Activated CD8-positive, alpha-beta memory T cell treated with anti-CD3 and anti-CD28 coated beads for 1 hour (primary cell): Measurements from ENCODE around the gene ARHGAP8.
"Not testable (repeated sequence)": the region's sequence is repeated elsewhere in the genome, so short reads cannot be mapped to it uniquely, and the experiment has no call there.

Source experiments
- DNase-seq, 2 donors: peaks; one replicate each; pipeline ENCODE4 v3.0.0-alpha.2; 2020; ENCODE audit warnings: low read depth in 1 of 2; ENCODE audit errors: extremely low read depth in 1 of 2

ARHGAP8 gene

DNA sequence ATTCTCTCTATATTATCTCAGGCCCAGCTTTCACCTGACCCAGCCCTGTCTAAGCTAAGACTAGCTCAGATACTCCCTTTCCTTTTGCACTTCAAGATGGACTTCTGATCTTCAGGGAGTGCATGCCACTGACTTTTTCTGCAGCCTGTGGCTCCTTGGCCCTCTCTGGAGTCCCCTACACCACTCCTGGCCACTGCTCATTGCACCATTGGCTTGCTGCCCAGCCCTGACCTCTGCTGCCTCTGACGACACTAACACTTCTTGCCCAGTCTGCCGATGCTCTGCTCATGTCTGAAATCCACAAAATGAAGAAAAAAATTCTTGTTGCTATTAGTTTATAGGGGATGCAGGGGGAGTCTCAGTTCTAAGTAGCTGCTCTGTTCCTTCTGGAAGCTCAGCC is 150.8 kb downstream of the ARHGAP8 start:
- not testable (repeated sequence) for DNase-seq

DNA sequence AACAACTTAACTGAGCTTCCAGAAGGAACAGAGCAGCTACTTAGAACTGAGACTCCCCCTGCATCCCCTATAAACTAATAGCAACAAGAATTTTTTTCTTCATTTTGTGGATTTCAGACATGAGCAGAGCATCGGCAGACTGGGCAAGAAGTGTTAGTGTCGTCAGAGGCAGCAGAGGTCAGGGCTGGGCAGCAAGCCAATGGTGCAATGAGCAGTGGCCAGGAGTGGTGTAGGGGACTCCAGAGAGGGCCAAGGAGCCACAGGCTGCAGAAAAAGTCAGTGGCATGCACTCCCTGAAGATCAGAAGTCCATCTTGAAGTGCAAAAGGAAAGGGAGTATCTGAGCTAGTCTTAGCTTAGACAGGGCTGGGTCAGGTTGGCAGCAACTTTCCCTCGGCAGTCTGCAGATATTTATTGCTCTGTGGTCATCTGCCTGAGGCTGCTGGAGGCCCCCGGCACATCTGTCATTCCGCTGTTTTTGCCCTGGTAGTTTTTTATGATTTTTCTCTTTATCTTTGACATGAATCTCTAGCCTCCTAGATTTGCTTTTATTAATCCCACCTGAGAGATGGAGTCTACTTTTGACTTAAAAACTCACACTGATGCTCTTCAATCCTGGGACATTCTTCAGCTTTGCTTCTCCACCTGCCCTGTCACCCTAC is 152.2 kb downstream of the ARHGAP8 start:
- DNase-seq: not testable (repeated sequence)

DNA sequence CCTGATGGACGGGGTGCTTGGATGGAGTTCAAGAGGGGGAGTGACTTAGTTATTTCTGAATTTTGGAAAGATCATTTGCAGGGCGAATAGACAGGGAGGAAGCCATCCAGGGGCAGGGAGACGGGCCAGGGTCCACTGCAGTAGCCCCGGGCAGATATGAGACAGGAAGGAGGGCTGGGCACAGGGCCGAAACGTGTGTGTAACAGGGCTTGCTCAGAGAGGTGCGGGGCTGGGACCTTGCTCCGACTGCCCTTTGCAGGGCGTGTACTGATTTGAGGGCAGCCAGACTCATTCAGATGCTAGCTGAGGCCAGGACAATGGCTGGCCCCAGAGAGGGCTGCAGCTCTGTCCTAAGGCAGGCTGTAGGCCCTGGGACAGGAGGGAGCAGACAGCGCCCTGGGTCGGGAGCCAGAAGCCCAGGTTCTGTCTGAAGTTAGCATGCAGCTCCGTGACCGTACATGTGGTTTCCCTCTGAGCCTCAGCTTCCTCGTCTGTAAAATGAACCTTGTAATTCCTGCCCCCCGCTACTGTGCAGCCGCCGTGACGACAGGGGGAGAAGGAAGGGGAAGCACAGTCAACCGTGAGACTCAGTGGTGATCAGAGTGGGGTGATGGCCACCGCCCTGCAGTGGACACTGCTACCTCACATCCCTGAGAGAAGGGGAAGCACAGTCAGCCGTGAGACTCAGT is 154.0 kb downstream of the ARHGAP8 start:
- no peak for DNase-seq

DNA sequence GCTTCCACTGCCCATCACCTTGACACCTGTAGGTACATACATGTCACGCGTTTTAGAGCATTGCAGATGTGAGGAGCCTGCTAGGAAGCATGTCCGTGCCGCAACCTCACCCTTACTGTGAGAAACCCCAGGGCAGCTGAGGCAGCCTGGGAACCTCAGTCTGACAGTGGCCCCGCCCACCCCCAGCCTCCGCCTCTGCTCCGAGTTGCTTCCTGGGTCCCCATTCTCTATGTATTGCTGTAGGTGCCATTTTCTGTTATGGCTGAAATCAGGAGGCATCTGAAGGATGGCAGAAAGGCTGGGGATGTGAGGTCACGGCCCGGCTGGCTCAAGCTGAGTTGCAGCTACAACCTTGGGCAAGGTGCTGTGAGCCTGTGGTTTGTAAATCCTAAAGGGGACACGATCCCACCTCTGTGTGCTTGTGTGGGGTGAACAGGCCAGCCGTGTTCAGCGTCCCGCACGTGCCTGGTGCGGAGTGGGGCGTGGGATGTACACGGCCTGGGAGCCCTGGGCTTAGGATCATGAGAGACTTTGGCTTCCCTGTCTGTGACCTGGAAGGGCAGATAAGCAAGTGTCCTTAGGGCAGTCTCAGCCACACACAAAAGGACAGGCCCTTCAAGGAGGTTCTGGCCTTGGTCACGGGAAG is 154.7 kb downstream of the ARHGAP8 start:
- no peak for DNase-seq

DNA sequence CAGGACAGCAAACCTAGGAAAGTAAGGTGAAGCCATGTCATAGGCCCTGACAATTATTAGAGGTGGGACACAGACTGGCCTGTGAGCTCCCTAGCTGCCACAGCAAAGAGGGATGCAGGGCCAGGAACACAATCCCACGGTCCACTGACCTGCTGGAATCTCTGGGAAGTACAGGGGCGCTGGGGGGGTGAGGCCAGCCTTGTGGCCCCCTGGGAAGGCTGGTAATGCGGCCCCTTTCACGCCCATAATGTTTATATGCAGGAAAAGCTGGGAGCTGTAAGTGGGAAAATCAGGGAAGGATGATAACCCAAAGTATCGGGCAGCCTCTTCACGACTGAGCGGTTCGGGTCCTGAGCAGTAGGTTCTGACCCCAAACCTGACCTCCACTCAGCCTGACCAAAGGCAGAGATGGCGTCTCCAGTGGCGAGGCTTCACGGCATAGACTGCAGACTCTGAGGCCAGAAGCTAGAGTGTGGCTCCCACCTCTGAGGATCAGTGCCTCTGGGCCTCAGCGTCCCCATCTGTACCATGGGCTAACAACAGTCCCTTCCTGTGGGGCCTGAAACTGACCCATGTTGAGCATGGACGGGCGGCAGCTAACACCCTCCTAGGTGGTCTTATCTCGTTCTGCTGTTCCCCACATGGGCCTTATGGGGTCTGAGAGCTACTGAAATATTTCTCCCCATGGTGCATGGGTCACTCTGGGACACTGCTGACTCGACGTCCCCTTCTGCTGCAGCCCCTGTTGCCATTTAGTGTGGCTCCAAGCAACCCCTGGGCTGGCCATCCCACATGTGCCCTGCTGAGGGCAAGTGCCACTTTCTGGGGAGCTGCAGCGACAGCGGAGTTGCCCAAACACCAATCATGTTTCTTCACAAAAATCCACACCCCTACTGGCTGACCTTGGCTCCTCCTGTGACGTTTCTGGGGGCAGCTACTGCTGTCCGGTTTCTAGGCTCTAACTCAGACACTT is 155.7 kb downstream of the ARHGAP8 start:
- no peak for DNase-seq

DNA sequence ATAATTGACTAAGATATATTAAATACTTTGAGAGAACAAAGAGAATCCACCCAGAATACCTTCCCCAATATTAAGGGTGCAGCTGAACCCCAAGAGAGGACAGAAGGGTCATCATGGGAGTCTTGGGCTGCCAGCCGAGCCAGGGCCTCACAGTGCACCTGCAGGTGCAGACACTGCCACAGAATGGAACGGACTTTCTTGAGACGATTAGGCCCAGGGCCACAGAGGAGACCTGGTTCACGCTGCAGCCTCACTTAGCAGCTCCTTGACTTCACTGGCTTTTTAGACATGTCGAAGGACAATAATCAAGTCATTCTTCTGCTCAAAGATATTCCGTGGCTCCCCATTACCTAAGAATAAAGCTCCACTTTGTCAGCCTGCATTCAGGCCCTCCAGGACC is 156.9 kb downstream of the ARHGAP8 start:
- DNase-seq: no peak
